HCT116 (cell line): Measurements from ENCODE around the gene CCN5. TPM values are rescaled to one million over a fixed set of nuclear protein-coding genes. Genes with fewer than 3 reads are reported as not detected.

ENCODE experiments used
- ATAC-seq: fragments of 200-7000 bp; cut with Tn5 transposase; 2 replicates; pipeline ENCODE4 v1.9.1; 2020; ENCODE audit warnings: mild to moderate bottlenecking, moderate library complexity
- BruUV-seq: library from RNA; stranded (reverse); fragments of 400-500 nt; replicated peaks from 2 replicates; lab custom pipeline; 2021; lab: Mats Ljungman, UMichigan
- CTCF ChIA-PET: fragments of 300-600 bp; sonication (Branson Sonifier 250); formaldehyde crosslinking; loops from one replicate; lab custom pipeline; 2021; ENCODE audit warnings: antibody characterized with exemption; lab: Charles Lee
- POLR2A ChIA-PET: fragments of 300-600, 350-600 bp; sonication (Branson Sonifier 250); formaldehyde crosslinking; loops from one replicate; lab custom pipeline; 2021; ENCODE audit warnings: antibody characterized with exemption; lab: Charles Lee
- RAD21 ChIA-PET, 2 experiments: fragments of 300-600 bp; sonication (Branson Sonifier 250); formaldehyde crosslinking; loops; one replicate each; lab custom pipeline; 2023; ENCODE audit warnings: low total read pairs in 2 of 2; ENCODE audit not compliant: uncharacterized antibody in 2 of 2, unreplicated experiment in 2 of 2, low non-redundant PET in 1 of 2; lab: Charles Lee
- DNase-seq: peaks from one replicate; pipeline ENCODE4 v3.0.0-alpha.2; 2010; ENCODE audit warnings: low read depth, low spot score
- H2AFZ ChIP-seq: fragments of 200-600 bp; shearing (Covaris generic), sonication (generic); 2 replicates; pipeline ENCODE4 v1.6.1; 2017; ENCODE audit warnings: low read depth, mixed run types, mixed read lengths, antibody characterized with exemption, low read length; ENCODE audit not compliant: poor library complexity, severe bottlenecking
- H3K27ac ChIP-seq: 2 replicates; pipeline ENCODE4 v1.5.1; 2012; ENCODE audit warnings: low read depth, low read length
- H3K27me3 ChIP-seq: fragments of 200-600 bp; sonication (generic); 2 replicates; pipeline ENCODE4 v1.6.1; 2016; ENCODE audit warnings: mixed run types, low read length, mixed read lengths; ENCODE audit not compliant: insufficient read depth
- H3K36me3 ChIP-seq, 2 experiments: fragments of 200-500 bp in 1 of 2; fragments of 200-600 bp in 1 of 2; sonication (Bioruptor generic) in 1 of 2; sonication (generic) in 1 of 2; 2 replicates each; pipeline versions ENCODE4 v1.5.1 to v1.6.1; 2014 to 2016; ENCODE audit warnings: low read length in 2 of 2, inconsistent platforms in 1 of 2, mixed read lengths in 1 of 2, mixed run types in 1 of 2; ENCODE audit not compliant: insufficient read depth in 2 of 2, control insufficient read depth in 1 of 2
- H3K4me1 ChIP-seq, 2 experiments: fragments of 200-600 bp in 1 of 2; sonication (generic) in 1 of 2; 2 replicates each; pipeline versions ENCODE4 v1.5.1 to v1.6.1; 2012 to 2017; ENCODE audit warnings: low read length in 2 of 2, inconsistent platforms in 1 of 2, mild to moderate bottlenecking in 1 of 2, mixed read lengths in 1 of 2, mixed run types in 1 of 2, moderate library complexity in 1 of 2; ENCODE audit not compliant: insufficient read depth in 2 of 2, control insufficient read depth in 1 of 2
- H3K4me2 ChIP-seq: fragments of 200-600 bp; sonication (generic); 2 replicates; pipeline ENCODE4 v1.6.1; 2017; ENCODE audit warnings: mixed run types, low read length, mixed read lengths
- H3K4me3 ChIP-seq, 2 experiments: fragments of 200-600 bp in 1 of 2; sonication (generic) in 1 of 2; replicated peaks in 1 of 2; 2 replicates each; pipeline ENCODE4 v1.5.1; 2011 to 2016; ENCODE audit warnings: low read length in 2 of 2, control low read depth in 1 of 2, low read depth in 1 of 2, mild to moderate bottlenecking in 1 of 2, mixed read lengths in 1 of 2, mixed run types in 1 of 2
- H3K79me2 ChIP-seq: fragments of 200-600 bp; sonication (generic); 2 replicates; pipeline ENCODE4 v1.6.1; 2017; ENCODE audit warnings: mild to moderate bottlenecking, mixed run types, low read length, moderate library complexity, mixed read lengths; ENCODE audit not compliant: insufficient read depth
- H3K9ac ChIP-seq: fragments of 200-600 bp; sonication (generic); 2 replicates; pipeline ENCODE4 v1.6.1; 2016; ENCODE audit warnings: low read length, mixed read lengths
- H3K9me2 ChIP-seq: fragments of 200-600 bp; sonication (generic), shearing (Covaris generic); 2 replicates; pipeline ENCODE4 v1.6.1; 2017; ENCODE audit warnings: mixed run types, mild to moderate bottlenecking, moderate library complexity; ENCODE audit not compliant: insufficient read depth
- H3K9me3 ChIP-seq, 2 experiments: fragments of 200-500 bp in 1 of 2; fragments of 200-600 bp in 1 of 2; sonication (Bioruptor generic) in 1 of 2; sonication (generic) in 1 of 2; 2 replicates each; pipeline ENCODE4 v1.6.1; 2014 to 2017; ENCODE audit warnings: low read length in 2 of 2, mixed read lengths in 2 of 2, inconsistent platforms in 1 of 2, low read depth in 1 of 2, mild to moderate bottlenecking in 1 of 2, mixed run types in 1 of 2, moderate library complexity in 1 of 2; ENCODE audit not compliant: control insufficient read depth in 1 of 2, insufficient read depth in 1 of 2
- H4K20me1 ChIP-seq: fragments of 200-600 bp; sonication (generic), shearing (Covaris generic); 2 replicates; pipeline ENCODE4 v1.6.1; 2017; ENCODE audit warnings: mixed run types, mild to moderate bottlenecking, moderate library complexity; ENCODE audit not compliant: insufficient read depth
- CEBPB ChIP-seq: IDR thresholded peaks from 2 replicates; pipeline ENCODE4 v1.6.1; 2012; ENCODE audit warnings: low read depth
- CTCF ChIP-seq, 3 experiments: fragments of 200-600 bp in 1 of 3; sonication (generic) in 1 of 3; IDR thresholded peaks in 2 of 3; conservative IDR thresholded peaks in 1 of 3; 2 replicates each; pipeline ENCODE4 v1.5.1; 2012 to 2017; ENCODE audit warnings: low read depth in 2 of 3, low read length in 2 of 3, antibody characterized with exemption in 1 of 3, borderline replicate concordance in 1 of 3, control low read depth in 1 of 3, mild to moderate bottlenecking in 1 of 3, mixed read lengths in 1 of 3, mixed run types in 1 of 3, moderate library complexity in 1 of 3; ENCODE audit not compliant: insufficient read depth in 1 of 3
- EGR1 ChIP-seq: IDR thresholded peaks from 2 replicates; pipeline ENCODE4 v1.6.1; 2012; ENCODE audit warnings: low read depth
- EZH2 ChIP-seq: fragments of 200-600 bp; sonication (generic); IDR thresholded peaks from 2 replicates; pipeline ENCODE4 v1.6.1; 2017; ENCODE audit warnings: antibody characterized with exemption, mixed run types
- EZH2phosphoT487 ChIP-seq: fragments of 200-600 bp; IDR thresholded peaks from 2 replicates; pipeline ENCODE4 v1.6.1; 2018; ENCODE audit warnings: antibody characterized with exemption, borderline replicate concordance
- JUND ChIP-seq: IDR thresholded peaks from 2 replicates; pipeline ENCODE4 v1.6.1; 2012
- MAX ChIP-seq: IDR thresholded peaks from 2 replicates; pipeline ENCODE4 v1.6.1; 2012
- POLR2AphosphoS5 ChIP-seq: IDR thresholded peaks from 2 replicates; pipeline ENCODE4 v1.6.1; 2011; ENCODE audit warnings: mild to moderate bottlenecking, low read depth, low read length, moderate library complexity
- RAD21 ChIP-seq: IDR thresholded peaks from 2 replicates; pipeline ENCODE4 v1.6.1; 2012; ENCODE audit warnings: low read depth, mild to moderate bottlenecking
- SIN3A ChIP-seq: IDR thresholded peaks from 2 replicates; pipeline ENCODE4 v1.6.1; 2012; ENCODE audit warnings: low read depth
- SP1 ChIP-seq: IDR thresholded peaks from 2 replicates; pipeline ENCODE4 v1.6.1; 2012; ENCODE audit warnings: low read depth
- SRF ChIP-seq: IDR thresholded peaks from 2 replicates; pipeline ENCODE4 v1.6.1; 2012; ENCODE audit warnings: low read depth
- ZBTB33 ChIP-seq: IDR thresholded peaks from 2 replicates; pipeline ENCODE4 v1.6.1; 2011; ENCODE audit warnings: mild to moderate bottlenecking, low read length, moderate library complexity; ENCODE audit not compliant: insufficient replicate concordance; ENCODE audit errors: extremely low read depth
- ZNF274 ChIP-seq: fragments of 200-500 bp; sonication (Bioruptor generic); IDR thresholded peaks from 2 replicates; pipeline ENCODE4 v1.6.1; 2014; ENCODE audit warnings: mild to moderate bottlenecking, low read depth, low read length, inconsistent platforms
- intact Hi-C: fragments of 100-400 bp; cut with micrococcal nuclease; formaldehyde crosslinking; loops from 2 replicates; pipeline ENCODE4 v1.10.0; 2022
- total RNA-seq: library from RNA; stranded (reverse); gene quantifications from one replicate; pipeline ENCODE4 v1.2.1, GENCODE V29; 2021; ENCODE audit not compliant: unreplicated experiment

The CCN5 gene
- total RNA-seq, 1 experiment from 2014 or later = 0.20 TPM

GRCh38 chr20:44733341-44734069 lies 18.3 kb downstream of the CCN5 start:
- no TSS peak for BruUV-seq
- no peaks in the 10 kb centered on the region for H4K20me1 ChIP-seq
- ATAC-seq = peak; percentile 56
- DNase-seq = peak; percentile 51
- TF ChIP-seq JUND (no peak), CTCF (IDR thresholded peaks at IDR 0.05 in 2 of 3, conservative IDR thresholded peaks at IDR 0.05 in 1 of 3; ENCODE audit: borderline replicate concordance in 1 of 3, insufficient read depth in 1 of 3, low read depth in 2 of 3, low read length in 2 of 3) (peak; percentile 89 to 95 (median 92)), MAX (no peak), POLR2AphosphoS5 (no peak), SIN3A (no peak), RAD21 (peak; percentile 99), EGR1 (no peak), SP1 (no peak), EZH2 (no peak), EZH2phosphoT487 (no peak), ZNF274 (no peak), SRF (no peak), CEBPB (no peak), ZBTB33 (no peak)
- H2AFZ ChIP-seq = no peak overlapping the region
- ChIA-PET CTCF (interaction anchor here (0.9 to 7.3 kb wide), 4 partner anchors 14 to 49 kb away, joined by 3 to 160 read pairs (median 14); no protein-coding TSS in a partner anchor), RAD21 (interaction anchor here (1.1 to 2.0 kb wide), 4 partner anchors 40 to 50 kb away, joined by 3 to 27 read pairs (median 8); no protein-coding TSS in a partner anchor), POLR2A (interaction anchor here (1.9 kb wide), 1 partner anchor 48 kb away, joined by 5 read pairs; no protein-coding TSS in a partner anchor)
- H3K27ac ChIP-seq = no peak overlapping the region
- no peaks in the 10 kb centered on the region for H3K79me2 ChIP-seq
- peaks cover 25 to 57% of the 10 kb centered on the region in 2 experiments for H3K4me1 ChIP-seq
- intact Hi-C loops = loop anchor here (1.0 kb wide), 1 partner anchor 48 kb away; no protein-coding TSS in a partner anchor
- no peak overlapping the region for H3K9ac ChIP-seq
- no peaks in the 10 kb centered on the region for H3K27me3 ChIP-seq
- no peak overlapping the region for H3K4me2 ChIP-seq
- no peaks in the 10 kb centered on the region for H3K36me3 ChIP-seq
- H3K9me2 ChIP-seq = no peaks in the 10 kb centered on the region
- H3K4me3 ChIP-seq = no peak overlapping the region
- no peaks in the 10 kb centered on the region for H3K9me3 ChIP-seq
